GM12892 (cell line): ENCODE data around the gene USPL1.

ENCODE experiments used
- POLR2A ChIP-seq: IDR thresholded peaks from 2 replicates; pipeline ENCODE4 v1.6.1; 2011; ENCODE audit warnings: low read depth, low read length, control low read depth
- TAF1 ChIP-seq: IDR thresholded peaks from 2 replicates; pipeline ENCODE4 v1.6.1; 2011; ENCODE audit warnings: low read depth, mild to moderate bottlenecking, control low read depth, low read length, borderline replicate concordance

DNA sequence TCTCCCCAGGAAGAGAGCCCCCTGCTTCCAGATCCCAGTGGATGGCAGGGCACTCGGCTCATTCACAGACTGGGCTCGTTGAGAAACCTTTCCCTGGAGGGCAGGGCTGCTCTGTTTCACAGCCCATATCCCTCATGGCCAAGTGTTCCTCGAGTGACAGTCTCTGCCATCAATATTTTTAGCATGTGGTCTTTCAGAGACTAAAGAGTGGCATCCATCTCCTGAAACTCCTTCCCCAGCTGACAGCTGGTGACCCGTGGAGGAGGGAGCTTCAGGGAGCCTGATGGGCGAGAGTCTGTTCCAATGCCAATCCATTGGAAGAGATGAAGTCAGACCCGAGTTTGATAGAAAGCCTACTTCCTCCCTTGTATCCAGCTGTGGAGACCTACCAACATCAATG, 86.9 kb downstream of the USPL1 start:
- no peak for TF ChIP-seq POLR2A
- TF ChIP-seq TAF1 = no peak
